ENCODE measurements around the gene PLEKHG7.

GRCh38 chr12:92762773-92763172 is 60.0 kb downstream of the PLEKHG7 start:
- TF ChIP-seq EZH2phosphoT487 (IDR thresholded peaks at IDR 0.05; ENCODE audit: borderline replicate concordance, low read length) = no peak
- no peak for TF ChIP-seq CTCF (conservative IDR thresholded peaks at IDR 0.05; ENCODE audit: low read depth, low read length)
- TF ChIP-seq EZH2 (IDR thresholded peaks at IDR 0.05; ENCODE audit: low read length, unreplicated experiment) = no peak

Measured in PC-3 (cell line).